ENCODE results near the gene MCTP1.
"Not testable (repeated sequence)": the region's sequence is repeated elsewhere in the genome, so short reads cannot be mapped to it uniquely, and the experiment has no call there.

MCTP1 gene

GRCh38 chr5:95217351-95217750 is 67.5 kb downstream of the MCTP1 start:
- no peak overlapping the region for H3K4me3 ChIP-seq (ENCODE audit: low read length)
- H3K4me1 ChIP-seq (ENCODE audit: control insufficient read depth, insufficient read depth, low read length): no peaks in the 10 kb centered on the region
- no peaks in the 10 kb centered on the region for H3K9me3 ChIP-seq (ENCODE audit: control insufficient read depth, low read length)
- no peaks in the 10 kb centered on the region for H3K36me3 ChIP-seq (ENCODE audit: control insufficient read depth, insufficient read depth, low read length)
- H3K27me3 ChIP-seq (ENCODE audit: control insufficient read depth, insufficient read depth, low read length): no peaks in the 10 kb centered on the region
- no peak overlapping the region for H3K9ac ChIP-seq (ENCODE audit: low read length)

GRCh38 chr5:95216136-95216955 is 68.5 kb downstream of the MCTP1 start:
- Histone ChIP-seq H3K27me3 (ENCODE audit: control insufficient read depth, insufficient read depth, low read length) (no peaks in the 10 kb centered on the region), H3K4me3 (ENCODE audit: low read length) (no peak overlapping the region), H3K36me3 (ENCODE audit: control insufficient read depth, insufficient read depth, low read length) (no peaks in the 10 kb centered on the region), H3K4me1 (ENCODE audit: control insufficient read depth, insufficient read depth, low read length) (no peaks in the 10 kb centered on the region), H3K9ac (ENCODE audit: low read length) (no peak overlapping the region), H3K9me3 (ENCODE audit: control insufficient read depth, low read length) (no peaks in the 10 kb centered on the region)

- H3K36me3 ChIP-seq (ENCODE audit: control insufficient read depth, insufficient read depth, low read length); H3K9ac ChIP-seq (ENCODE audit: low read length); H3K4me1 ChIP-seq (ENCODE audit: control insufficient read depth, insufficient read depth, low read length); H3K27me3 ChIP-seq (ENCODE audit: control insufficient read depth, insufficient read depth, low read length); H3K9me3 ChIP-seq (ENCODE audit: control insufficient read depth, low read length); H3K4me3 ChIP-seq (ENCODE audit: low read length): not testable (repeated sequence)
These were observed 77.1 kb downstream of the MCTP1 start for GRCh38 chr5:95207811-95208210.

- no peak overlapping the region for H3K9ac ChIP-seq (ENCODE audit: low read length)
- no peak overlapping the region for H3K4me3 ChIP-seq (ENCODE audit: low read length)
- H3K27me3 ChIP-seq (ENCODE audit: control insufficient read depth, insufficient read depth, low read length): no peaks in the 10 kb centered on the region
- H3K36me3 ChIP-seq (ENCODE audit: control insufficient read depth, insufficient read depth, low read length): no peaks in the 10 kb centered on the region
- H3K4me1 ChIP-seq (ENCODE audit: control insufficient read depth, insufficient read depth, low read length): no peaks in the 10 kb centered on the region
- H3K9me3 ChIP-seq (ENCODE audit: control insufficient read depth, low read length): no peaks in the 10 kb centered on the region
These were observed 90.0 kb downstream of the MCTP1 start for GRCh38 chr5:95194856-95195255.

- no peaks in the 10 kb centered on the region for H3K4me1 ChIP-seq (ENCODE audit: control insufficient read depth, insufficient read depth, low read length)
- H3K4me3 ChIP-seq (ENCODE audit: low read length): no peak overlapping the region
- no peaks in the 10 kb centered on the region for H3K36me3 ChIP-seq (ENCODE audit: control insufficient read depth, insufficient read depth, low read length)
- no peak overlapping the region for H3K9ac ChIP-seq (ENCODE audit: low read length)
- no peaks in the 10 kb centered on the region for H3K9me3 ChIP-seq (ENCODE audit: control insufficient read depth, low read length)
- no peaks in the 10 kb centered on the region for H3K27me3 ChIP-seq (ENCODE audit: control insufficient read depth, insufficient read depth, low read length)
These were observed 93.6 kb downstream of the MCTP1 start for GRCh38 chr5:95191330-95191729.

GRCh38 chr5:95184924-95185323 is 100.0 kb downstream of the MCTP1 start:
- no peaks in the 10 kb centered on the region for H3K9me3 ChIP-seq (ENCODE audit: control insufficient read depth, low read length)
- no peaks in the 10 kb centered on the region for H3K27me3 ChIP-seq (ENCODE audit: control insufficient read depth, insufficient read depth, low read length)
- H3K36me3 ChIP-seq (ENCODE audit: control insufficient read depth, insufficient read depth, low read length): no peaks in the 10 kb centered on the region
- no peaks in the 10 kb centered on the region for H3K4me1 ChIP-seq (ENCODE audit: control insufficient read depth, insufficient read depth, low read length)
- no peak overlapping the region for H3K9ac ChIP-seq (ENCODE audit: low read length)
- no peak overlapping the region for H3K4me3 ChIP-seq (ENCODE audit: low read length)

- Histone ChIP-seq H3K9me3 (ENCODE audit: control insufficient read depth, low read length) (no peaks in the 10 kb centered on the region), H3K36me3 (ENCODE audit: control insufficient read depth, insufficient read depth, low read length) (no peaks in the 10 kb centered on the region), H3K9ac (ENCODE audit: low read length) (no peak overlapping the region), H3K27me3 (ENCODE audit: control insufficient read depth, insufficient read depth, low read length) (no peaks in the 10 kb centered on the region), H3K4me3 (ENCODE audit: low read length) (no peak overlapping the region), H3K4me1 (ENCODE audit: control insufficient read depth, insufficient read depth, low read length) (peaks cover 6% of the 10 kb centered on the region)
These were observed 103.2 kb downstream of the MCTP1 start for GRCh38 chr5:95181644-95182043.

- Histone ChIP-seq H3K9ac (ENCODE audit: low read length) (no peak overlapping the region), H3K9me3 (ENCODE audit: control insufficient read depth, low read length) (no peaks in the 10 kb centered on the region), H3K4me3 (ENCODE audit: low read length) (no peak overlapping the region), H3K36me3 (ENCODE audit: control insufficient read depth, insufficient read depth, low read length) (no peaks in the 10 kb centered on the region), H3K4me1 (ENCODE audit: control insufficient read depth, insufficient read depth, low read length) (peaks cover 6% of the 10 kb centered on the region), H3K27me3 (ENCODE audit: control insufficient read depth, insufficient read depth, low read length) (no peaks in the 10 kb centered on the region)
These were observed 106.7 kb downstream of the MCTP1 start for GRCh38 chr5:95178046-95178651.

GRCh38 chr5:95177456-95177855 is 107.4 kb downstream of the MCTP1 start:
- Histone ChIP-seq H3K4me3 (ENCODE audit: low read length) (no peak overlapping the region), H3K27me3 (ENCODE audit: control insufficient read depth, insufficient read depth, low read length) (no peaks in the 10 kb centered on the region), H3K36me3 (ENCODE audit: control insufficient read depth, insufficient read depth, low read length) (no peaks in the 10 kb centered on the region), H3K9ac (ENCODE audit: low read length) (no peak overlapping the region), H3K9me3 (ENCODE audit: control insufficient read depth, low read length) (no peaks in the 10 kb centered on the region), H3K4me1 (ENCODE audit: control insufficient read depth, insufficient read depth, low read length) (peaks cover 6% of the 10 kb centered on the region)

GRCh38 chr5:95175106-95175505 is 109.8 kb downstream of the MCTP1 start:
- no peak overlapping the region for H3K9ac ChIP-seq (ENCODE audit: low read length)
- no peaks in the 10 kb centered on the region for H3K9me3 ChIP-seq (ENCODE audit: control insufficient read depth, low read length)
- no peaks in the 10 kb centered on the region for H3K27me3 ChIP-seq (ENCODE audit: control insufficient read depth, insufficient read depth, low read length)
- H3K4me1 ChIP-seq (ENCODE audit: control insufficient read depth, insufficient read depth, low read length): peaks cover 6% of the 10 kb centered on the region
- no peak overlapping the region for H3K4me3 ChIP-seq (ENCODE audit: low read length)
- H3K36me3 ChIP-seq (ENCODE audit: control insufficient read depth, insufficient read depth, low read length): no peaks in the 10 kb centered on the region

- H3K4me1 ChIP-seq (ENCODE audit: control insufficient read depth, insufficient read depth, low read length): no peaks in the 10 kb centered on the region
- H3K4me3 ChIP-seq (ENCODE audit: low read length): no peak overlapping the region
- no peaks in the 10 kb centered on the region for H3K27me3 ChIP-seq (ENCODE audit: control insufficient read depth, insufficient read depth, low read length)
- no peaks in the 10 kb centered on the region for H3K9me3 ChIP-seq (ENCODE audit: control insufficient read depth, low read length)
- no peaks in the 10 kb centered on the region for H3K36me3 ChIP-seq (ENCODE audit: control insufficient read depth, insufficient read depth, low read length)
- no peak overlapping the region for H3K9ac ChIP-seq (ENCODE audit: low read length)
These were observed 112.2 kb downstream of the MCTP1 start for GRCh38 chr5:95172659-95173058.

GRCh38 chr5:95164861-95165260 is 120.0 kb downstream of the MCTP1 start:
- Histone ChIP-seq H3K4me1 (ENCODE audit: control insufficient read depth, insufficient read depth, low read length) (no peaks in the 10 kb centered on the region), H3K9ac (ENCODE audit: low read length) (no peak overlapping the region)

More at GRCh38 chr5:95164861-95165260, 120.0 kb downstream of the MCTP1 start:
- Histone ChIP-seq H3K36me3 (ENCODE audit: control insufficient read depth, insufficient read depth, low read length) (no peaks in the 10 kb centered on the region), H3K4me3 (ENCODE audit: low read length) (no peak overlapping the region), H3K9me3 (ENCODE audit: control insufficient read depth, low read length) (no peaks in the 10 kb centered on the region), H3K27me3 (ENCODE audit: control insufficient read depth, insufficient read depth, low read length) (no peaks in the 10 kb centered on the region)

Data from mucosa of stomach (tissue), 1 donor.